GM13976 (cell line): ENCODE results near the gene TMEM132D.

Source experiments
- DNase-seq: peaks from one replicate; pipeline ENCODE4 v3.0.0; 2012; ENCODE audit warnings: low spot score
- CTCF ChIP-seq: IDR thresholded peaks from 2 replicates; pipeline ENCODE4 v1.5.1; 2012; ENCODE audit warnings: borderline replicate concordance, mild to moderate bottlenecking; ENCODE audit not compliant: insufficient read depth; ENCODE audit errors: extremely low read depth, missing control alignments, control extremely low read depth
- in situ Hi-C: fragments of 300-500 bp; cut with MboI; formaldehyde crosslinking; loops from one replicate; pipeline ENCODE4 v1.12.0; 2022; ENCODE audit warnings: low sequenced_read_pairs, mixed read lengths, inconsistent platforms; ENCODE audit not compliant: unreplicated experiment

Gene TMEM132D

GRCh38 chr12:129304529-129304928 is 599.3 kb downstream of the TMEM132D start:
- DNase-seq: no peak
- in situ Hi-C loops: no loop called here
- no peak for TF ChIP-seq CTCF

DNA sequence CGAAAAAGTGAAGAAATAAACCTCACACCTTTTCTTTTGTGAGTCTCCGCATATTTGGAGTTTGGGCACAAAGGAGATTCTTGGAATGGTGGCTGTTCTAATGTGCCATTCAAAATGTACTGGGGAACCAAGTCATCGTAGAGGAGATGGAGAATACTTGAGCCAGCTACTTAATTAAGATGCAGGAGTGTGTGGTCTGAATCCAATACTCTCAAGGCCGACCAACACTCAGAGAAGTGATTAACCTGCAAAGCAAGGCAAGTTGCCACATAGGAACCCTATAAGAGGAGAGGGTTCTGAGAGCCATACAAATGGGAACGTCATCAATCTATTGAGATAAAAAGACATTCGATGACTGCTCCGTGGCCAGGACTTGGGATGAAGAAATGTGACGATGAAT is 603.8 kb downstream of the TMEM132D start:
- no peak for TF ChIP-seq CTCF
- in situ Hi-C loops: no loop called here
- no peak for DNase-seq

GRCh38 chr12:129298921-129299320 is 604.9 kb downstream of the TMEM132D start:
- in situ Hi-C loops: no loop called here
- no peak for TF ChIP-seq CTCF
- DNase-seq: no peak

GRCh38 chr12:129296671-129297070 is 607.2 kb downstream of the TMEM132D start:
- in situ Hi-C loops: no loop called here
- no peak for DNase-seq
- TF ChIP-seq CTCF: no peak

DNA sequence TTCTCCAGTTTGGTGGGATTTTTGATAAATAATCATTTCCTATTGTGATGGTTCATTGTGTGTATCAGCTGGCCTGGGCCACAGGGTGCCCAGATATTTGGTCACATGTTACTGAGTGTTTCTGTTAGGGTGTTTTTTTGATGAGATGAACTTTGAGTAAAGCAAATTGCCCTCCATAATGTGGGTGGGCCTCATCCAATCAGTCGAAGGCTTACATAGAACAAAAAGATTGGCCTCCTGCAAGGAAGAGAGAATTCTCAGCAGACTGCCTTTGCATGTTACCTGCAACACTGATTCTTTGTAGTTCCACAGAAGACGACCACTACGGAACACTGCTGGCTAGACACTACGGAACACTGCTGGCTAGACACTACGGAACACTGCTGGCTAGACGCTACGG is 609.0 kb downstream of the TMEM132D start:
- no peak for TF ChIP-seq CTCF
- no peak for DNase-seq
- in situ Hi-C loops: no loop called here

GRCh38 chr12:129279771-129280170 is 624.1 kb downstream of the TMEM132D start:
- in situ Hi-C loops: no loop called here
- no peak for DNase-seq
- no peak for TF ChIP-seq CTCF
